ENCODE results near the gene PCDHA1.

The PCDHA1 gene

GRCh38 chr5:140881889-140882590 lies 96.1 kb downstream of the PCDHA1 start, which contains the start of gene PCDHA13:
Gene PCDHA13 (plus strand): TSS chr5:140882124. CDS start chr5:140882269, 145 bp downstream.
- H3K4me2 ChIP-seq (ENCODE audit: low read length), result no peak within 1 kb of the TSS
- no peak within 1 kb of the TSS for H3K4me3 ChIP-seq (ENCODE audit: low read length)
- H2AFZ ChIP-seq (ENCODE audit: low read depth, low read length), result no peak within 1 kb of the TSS
- H3K9me3 ChIP-seq (ENCODE audit: insufficient read depth, low read length), result no peaks in the 10 kb centered on the region
- no peaks in the 10 kb centered on the region for H3K4me1 ChIP-seq (ENCODE audit: low read length)
- H3K79me2 ChIP-seq (ENCODE audit: low read length), result no peaks in the 10 kb centered on the region
- H3K36me3 ChIP-seq (replicated peaks; ENCODE audit: low read depth, low read length), result no peaks in the 10 kb centered on the region
- no peak within 1 kb of the TSS for H3K9ac ChIP-seq (ENCODE audit: low read length)
- no peak for TF ChIP-seq CTCF (IDR thresholded peaks at IDR 0.05; ENCODE audit: low read depth, low read length)
- no peak for TF ChIP-seq EZH2phosphoT487 (IDR thresholded peaks at IDR 0.05; ENCODE audit: low read depth)
- H4K20me1 ChIP-seq (ENCODE audit: insufficient read depth, low read length), result no peaks in the 10 kb centered on the region
- no peak within 1 kb of the TSS for H3K27ac ChIP-seq (ENCODE audit: low read length)
- no peaks in the 10 kb centered on the region for H3K27me3 ChIP-seq (ENCODE audit: low read depth, low read length)

GRCh38 chr5:140882591-140882899 lies 96.6 kb downstream of the PCDHA1 start:
- Histone ChIP-seq H3K4me3 (ENCODE audit: low read length) (no peak overlapping the region), H2AFZ (ENCODE audit: low read depth, low read length) (no peak overlapping the region), H3K9ac (ENCODE audit: low read length) (no peak overlapping the region), H3K79me2 (ENCODE audit: low read length) (no peaks in the 10 kb centered on the region), H3K27me3 (ENCODE audit: low read depth, low read length) (no peaks in the 10 kb centered on the region), H3K4me1 (ENCODE audit: low read length) (no peaks in the 10 kb centered on the region), H3K36me3 (replicated peaks; ENCODE audit: low read depth, low read length) (no peaks in the 10 kb centered on the region), H3K4me2 (ENCODE audit: low read length) (no peak overlapping the region), H3K27ac (ENCODE audit: low read length) (no peak overlapping the region), H4K20me1 (ENCODE audit: insufficient read depth, low read length) (no peaks in the 10 kb centered on the region), H3K9me3 (ENCODE audit: insufficient read depth, low read length) (no peaks in the 10 kb centered on the region)
- no peak for TF ChIP-seq CTCF (IDR thresholded peaks at IDR 0.05; ENCODE audit: low read depth, low read length)
- no peak for TF ChIP-seq EZH2phosphoT487 (IDR thresholded peaks at IDR 0.05; ENCODE audit: low read depth)

GRCh38 chr5:140883373-140883772 lies 97.4 kb downstream of the PCDHA1 start:
- no peaks in the 10 kb centered on the region for H3K4me1 ChIP-seq (ENCODE audit: low read length)
- H3K27ac ChIP-seq (ENCODE audit: low read length), result no peak overlapping the region
- no peaks in the 10 kb centered on the region for H3K9me3 ChIP-seq (ENCODE audit: insufficient read depth, low read length)
- no peak overlapping the region for H3K4me3 ChIP-seq (ENCODE audit: low read length)
- no peaks in the 10 kb centered on the region for H3K79me2 ChIP-seq (ENCODE audit: low read length)
- H3K9ac ChIP-seq (ENCODE audit: low read length), result no peak overlapping the region
- no peaks in the 10 kb centered on the region for H4K20me1 ChIP-seq (ENCODE audit: insufficient read depth, low read length)
- H3K27me3 ChIP-seq (ENCODE audit: low read depth, low read length), result no peaks in the 10 kb centered on the region
- TF ChIP-seq CTCF (IDR thresholded peaks at IDR 0.05; ENCODE audit: low read depth, low read length) (no peak), EZH2phosphoT487 (IDR thresholded peaks at IDR 0.05; ENCODE audit: low read depth) (no peak)
- H3K36me3 ChIP-seq (replicated peaks; ENCODE audit: low read depth, low read length), result no peaks in the 10 kb centered on the region
- H2AFZ ChIP-seq (ENCODE audit: low read depth, low read length), result no peak overlapping the region
- no peak overlapping the region for H3K4me2 ChIP-seq (ENCODE audit: low read length)

GRCh38 chr5:140883927-140884697 lies 98.2 kb downstream of the PCDHA1 start:
- no peak overlapping the region for H2AFZ ChIP-seq (ENCODE audit: low read depth, low read length)
- H3K9me3 ChIP-seq (ENCODE audit: insufficient read depth, low read length), result no peaks in the 10 kb centered on the region
- no peaks in the 10 kb centered on the region for H3K36me3 ChIP-seq (replicated peaks; ENCODE audit: low read depth, low read length)
- no peak overlapping the region for H3K4me2 ChIP-seq (ENCODE audit: low read length)
- H3K27me3 ChIP-seq (ENCODE audit: low read depth, low read length), result no peaks in the 10 kb centered on the region
- no peak overlapping the region for H3K4me3 ChIP-seq (ENCODE audit: low read length)
- H4K20me1 ChIP-seq (ENCODE audit: insufficient read depth, low read length), result no peaks in the 10 kb centered on the region
- H3K27ac ChIP-seq (ENCODE audit: low read length), result no peak overlapping the region
- H3K9ac ChIP-seq (ENCODE audit: low read length), result no peak overlapping the region
- H3K4me1 ChIP-seq (ENCODE audit: low read length), result no peaks in the 10 kb centered on the region
- TF ChIP-seq EZH2phosphoT487 (IDR thresholded peaks at IDR 0.05; ENCODE audit: low read depth) (no peak), CTCF (IDR thresholded peaks at IDR 0.05; ENCODE audit: low read depth, low read length) (no peak)
- H3K79me2 ChIP-seq (ENCODE audit: low read length), result no peaks in the 10 kb centered on the region

Data from OCI-LY3 (cell line).